Motor neuron (in vitro differentiated cells): ENCODE results near the gene MFN1. TPM values are rescaled to one million over a fixed set of nuclear protein-coding genes. Genes with fewer than 3 reads are reported as not detected.
A peak's percentile ranks its signal among the peaks of the same experiment; 100 is the strongest.

Experiments
- ATAC-seq, 8 experiments: fragments of 200-7000 bp; cut with Tn5 transposase; replicated peaks in 6 of 8; 2 replicates each; pipeline ENCODE4 v1.8.0; 2021; ENCODE audit warnings: mild to moderate bottlenecking in 8 of 8, moderate library complexity in 8 of 8
- H3K27ac ChIP-seq, 2 donors: fragments of 250-450 bp; sonication (Bioruptor Pico); 2 replicates each; pipeline ENCODE4 v1.9.0; 2021; ENCODE audit warnings: antibody characterized with exemption in 2 of 2, mild to moderate bottlenecking in 2 of 2, moderate library complexity in 1 of 2
- H3K4me1 ChIP-seq, 2 donors: fragments of 250-450 bp; sonication (Bioruptor Pico); replicated peaks in 1 of 2; 2 replicates each; pipeline ENCODE4 v1.6.1; 2021; ENCODE audit warnings: antibody characterized with exemption in 2 of 2, mild to moderate bottlenecking in 2 of 2, moderate library complexity in 1 of 2
- H3K4me3 ChIP-seq, 5 donors: fragments of 250-450 bp; sonication (Bioruptor Pico); 2 replicates each; pipeline ENCODE4 v1.9.0; 2021; ENCODE audit warnings: antibody characterized with exemption in 5 of 5, mild to moderate bottlenecking in 5 of 5, moderate library complexity in 4 of 5
- WGBS, 10 experiments: fragments of 450-650 bp; shearing (Covaris generic); methylation state at CpG; one replicate each; pipeline ENCODE4 v1.0.0; 2022; 5-methylcytosine and 5-hydroxymethylcytosine counted together
- in situ Hi-C, 9 experiments: fragments of 400-800 bp; cut with MboI; loops; one replicate each; pipeline ENCODE4 v1.15.0; 2021; ENCODE audit warnings: low sequenced_read_pairs in 9 of 9, low pct_unique_long_range_greater_than_20kb in 2 of 9; ENCODE audit not compliant: unreplicated experiment in 9 of 9
- total RNA-seq, 8 experiments: library from RNA; unstranded; fragments of 300-600 nt; gene quantifications; 2 replicates each; pipeline versions ENCODE4 v1.2.3 to v1.2.4, GENCODE V29; 2022

The MFN1 gene
- total RNA-seq, 8 experiments from 2014 or later = 19.2 to 44.2 (median 36.3) TPM

DNA sequence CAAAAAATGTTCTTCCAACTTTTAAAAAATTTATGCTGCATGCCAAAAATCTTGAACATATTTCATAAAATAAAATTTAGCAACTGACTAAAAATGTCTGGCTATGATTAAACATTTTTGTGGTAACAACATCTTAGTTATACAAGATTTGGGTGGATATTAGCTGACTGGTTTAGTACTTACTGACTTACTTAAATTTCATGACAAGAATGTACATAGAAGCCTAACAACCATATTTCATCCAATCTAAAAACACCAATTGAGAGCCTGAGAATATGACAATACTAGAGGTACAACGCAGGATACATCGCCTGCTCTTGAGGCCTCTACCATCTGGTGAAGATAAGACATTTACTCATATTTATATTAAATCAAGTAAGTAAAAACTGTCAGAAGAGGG is 69.2 kb downstream of the MFN1 start:
- in situ Hi-C loops = loop anchor here in 2 of 9 experiments (25.0 kb wide), 1 partner anchor 146 kb away; the partner anchor contains the start of gene ACTL6A (in 2 of the 2)
- WGBS, 10 experiments = 90 to 100% (median 100%) methylated on average over 1 to 2 of the region's 2 CpGs; no CpG with 5 or more reads in 2 of the 10 experiments
- ATAC-seq = no peak
- Histone ChIP-seq H3K4me1 (no peaks in the 10 kb centered on the region), H3K27ac (no peak overlapping the region), H3K4me3 (no peak overlapping the region)

DNA sequence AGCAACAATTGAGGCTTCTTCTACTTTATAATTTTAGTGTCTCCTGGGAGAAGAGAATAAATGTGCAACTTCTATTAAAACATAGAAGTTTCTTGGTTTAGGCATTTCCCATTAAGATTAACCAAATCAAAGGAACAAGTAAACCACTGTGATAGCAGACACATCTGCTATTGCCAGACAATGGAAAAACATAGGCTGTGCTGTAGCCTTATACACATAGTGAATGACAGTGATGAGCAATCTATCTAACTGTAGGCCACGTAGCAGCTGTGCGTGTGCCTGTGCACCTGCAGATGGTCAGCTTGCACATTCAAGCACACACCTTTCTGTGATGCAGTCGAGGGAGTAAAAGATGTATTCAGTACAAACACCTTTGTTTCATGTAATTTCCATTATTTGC is 71.1 kb downstream of the MFN1 start:
- in situ Hi-C loops = loop anchor here in 2 of 9 experiments (25.0 kb wide), 1 partner anchor 144 kb away; the partner anchor contains the start of gene ACTL6A (in 2 of the 2)
- 87 to 100% (median 96%) methylated on average over 1 to 3 of the region's 3 CpGs; no CpG with 5 or more reads in 1 of the 10 experiments for WGBS, 10 experiments
- ATAC-seq = no peak

GRCh38 chr3:179421500-179421899 is 74.0 kb downstream of the MFN1 start:
- no peak overlapping the region for H3K4me3 ChIP-seq
- no peaks in the 10 kb centered on the region for H3K4me1 ChIP-seq
- in situ Hi-C loops = loop anchor here in 2 of 9 experiments (25.0 kb wide), 1 partner anchor 141 kb away; the partner anchor contains the start of gene ACTL6A (in 2 of the 2)
- WGBS, 10 experiments = 21 to 88% (median 66%) methylated on average over 1 to 2 of the region's 2 CpGs; no CpG with 5 or more reads in 2 of the 10 experiments
- no peak overlapping the region for H3K27ac ChIP-seq
- peak in 4 of 8 experiments; percentile 41 to 79 (median 68) for ATAC-seq

More for the DNA sequence above, 71.1 kb downstream of the MFN1 start:
- H3K27ac ChIP-seq = no peak overlapping the region
- H3K4me1 ChIP-seq = no peaks in the 10 kb centered on the region
- no peak overlapping the region for H3K4me3 ChIP-seq

- WGBS, 10 experiments = 80 to 100% (median 100%) methylated on average over 1 to 2 of the region's 6 CpGs; no CpG with 5 or more reads in 3 of the 10 experiments
- ATAC-seq = no peak
- in situ Hi-C loops = loop anchor here in 2 of 9 experiments (25.0 kb wide), 2 partner anchors 112 to 137 kb away; partner anchors contain the start of gene ACTL6A (in 1 of the 2)
- no peaks in the 10 kb centered on the region for H3K4me1 ChIP-seq
- no peak overlapping the region for H3K4me3 ChIP-seq
- H3K27ac ChIP-seq = no peak overlapping the region
Observed at GRCh38 chr3:179425075-179425474, 77.6 kb downstream of the MFN1 start.

DNA sequence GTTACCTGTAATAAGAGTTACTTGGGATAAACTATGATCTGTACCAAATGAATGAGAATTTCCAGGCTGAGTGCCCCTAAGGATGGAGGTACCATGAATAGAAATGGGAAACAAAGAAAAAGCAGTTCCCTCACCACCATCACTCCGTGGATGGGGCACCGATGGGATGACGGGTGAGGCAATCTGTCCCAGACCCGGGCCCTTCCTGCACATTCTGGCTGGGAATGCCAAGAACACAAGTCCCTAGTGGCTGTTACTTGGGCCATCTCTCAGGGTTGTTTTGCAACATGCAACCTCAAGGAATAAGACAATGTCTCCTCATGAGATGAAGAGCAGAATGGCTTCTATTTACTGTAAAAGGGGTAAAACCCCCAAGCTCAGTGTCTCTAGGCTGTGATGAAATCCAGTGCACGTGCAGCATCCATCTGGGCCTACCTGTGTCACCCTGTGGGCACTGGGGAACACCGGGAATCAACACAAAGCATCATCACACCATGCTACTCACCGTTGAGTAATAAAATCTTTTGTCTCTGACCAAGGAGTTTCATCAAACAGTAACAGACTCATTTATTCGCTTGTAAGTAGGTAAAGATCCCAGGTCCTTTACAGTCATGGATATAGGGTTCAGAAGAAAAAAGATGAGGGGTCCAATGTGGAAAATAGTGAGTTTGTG is 81.5 kb downstream of the MFN1 start:
- in situ Hi-C loops = loop anchor here in 2 of 9 experiments (25.0 kb wide), 2 partner anchors 108 to 133 kb away; partner anchors contain the start of gene ACTL6A (in 1 of the 2)
- Histone ChIP-seq H3K27ac (no peak overlapping the region), H3K4me1 (peaks cover 0 to 7% of the 10 kb centered on the region in 2 donors), H3K4me3 (no peak overlapping the region)
- ATAC-seq = no peak
- WGBS, 10 experiments = 75 to 100% (median 96%) methylated on average over 1 to 6 of the region's 8 CpGs; no CpG with 5 or more reads in 1 of the 10 experiments

DNA sequence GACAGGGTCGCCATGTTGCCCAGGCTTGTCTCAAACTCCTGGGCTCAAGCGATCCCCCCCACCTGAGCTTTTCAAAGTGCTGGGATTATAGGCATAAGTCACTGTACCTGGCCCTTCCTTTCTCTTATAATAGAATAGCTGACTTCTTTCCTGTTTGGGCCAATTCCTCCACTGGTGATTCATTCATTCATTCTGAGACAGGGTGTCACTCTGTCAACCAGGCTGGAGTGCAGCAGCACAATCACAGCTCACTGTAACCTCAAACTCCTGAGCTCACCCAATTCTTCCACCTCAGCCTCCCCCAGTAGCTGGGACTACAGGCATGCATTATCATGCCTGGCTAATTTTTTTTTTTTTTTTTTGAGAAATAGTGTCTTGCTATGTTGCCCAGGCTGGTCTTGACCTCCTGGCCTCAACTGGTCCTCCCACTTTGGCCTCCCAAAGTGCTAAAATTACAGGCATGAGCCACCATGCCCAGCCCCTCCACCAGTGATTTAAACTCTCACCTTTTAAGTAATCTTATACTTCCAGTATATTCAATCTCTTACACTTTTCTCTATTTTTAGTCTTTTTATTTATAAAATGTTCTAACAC is 82.9 kb downstream of the MFN1 start:
- Histone ChIP-seq H3K4me3 (no peak overlapping the region), H3K4me1 (peaks cover 0 to 7% of the 10 kb centered on the region in 2 donors), H3K27ac (no peak overlapping the region)
- no peak for ATAC-seq
- in situ Hi-C loops = loop anchor here in 3 of 9 experiments (10.0 to 25.0 kb wide), 3 partner anchors 107 to 132 kb away; partner anchors contain the start of gene ACTL6A (in 1 of the 3)
- WGBS, 10 experiments = 100% methylated on average over 1 of the region's 2 CpGs; no CpG with 5 or more reads in 4 of the 10 experiments

- WGBS, 10 experiments = 33 to 100% (median 86%) methylated on average over 1 to 3 of the region's 3 CpGs; no CpG with 5 or more reads in 1 of the 10 experiments
- no peak overlapping the region for H3K4me3 ChIP-seq
- peaks cover 0 to 7% of the 10 kb centered on the region in 2 donors for H3K4me1 ChIP-seq
- ATAC-seq = peak in 1 of 8 experiments; percentile 87
- in situ Hi-C loops = loop anchor here in 3 of 9 experiments (10.0 to 25.0 kb wide), 3 partner anchors 105 to 130 kb away; partner anchors contain the start of gene ACTL6A (in 1 of the 3)
- no peak overlapping the region for H3K27ac ChIP-seq
Observed at GRCh38 chr3:179432021-179432420, 84.5 kb downstream of the MFN1 start.

GRCh38 chr3:179432451-179432850 is 84.9 kb downstream of the MFN1 start:
- ATAC-seq = no peak
- WGBS, 10 experiments = 67 to 100% (median 75%) methylated on average over 1 of the region's 1 CpG; no CpG with 5 or more reads in 3 of the 10 experiments
- Histone ChIP-seq H3K4me1 (peaks cover 0 to 7% of the 10 kb centered on the region in 2 donors), H3K4me3 (no peak overlapping the region), H3K27ac (no peak overlapping the region)
- in situ Hi-C loops = loop anchor here in 3 of 9 experiments (10.0 to 25.0 kb wide), 3 partner anchors 105 to 130 kb away; partner anchors contain the start of gene ACTL6A (in 1 of the 3)

DNA sequence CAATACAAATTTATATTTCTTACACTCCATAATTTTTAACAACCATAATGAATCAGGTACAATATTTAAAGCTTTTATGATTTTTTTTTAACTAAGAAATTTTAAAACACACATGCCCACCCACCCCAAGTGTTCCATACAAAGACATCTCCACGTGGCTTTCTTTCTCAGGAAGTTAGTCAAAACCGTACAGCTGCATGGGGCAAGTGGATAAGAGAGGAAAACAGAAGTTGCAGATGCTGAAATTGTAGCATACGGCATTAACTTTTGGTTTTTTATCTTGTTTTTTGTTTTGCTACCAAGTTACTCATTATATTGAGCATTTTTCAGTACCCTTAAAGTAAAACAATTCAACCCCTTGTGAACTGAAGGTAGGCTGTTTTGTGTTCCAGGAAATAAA is 89.0 kb downstream of the MFN1 start:
- Histone ChIP-seq H3K4me3 (no peak overlapping the region), H3K4me1 (peaks cover 0 to 7% of the 10 kb centered on the region in 2 donors), H3K27ac (no peak overlapping the region)
- 29 to 100% (median 82%) methylated on average over 1 to 3 of the region's 3 CpGs for WGBS, 10 experiments
- in situ Hi-C loops = loop anchor here in 3 of 9 experiments (10.0 to 25.0 kb wide), 3 partner anchors 101 to 126 kb away; partner anchors contain the start of gene ACTL6A (in 1 of the 3)
- ATAC-seq = no peak

- H3K27ac ChIP-seq = no peak overlapping the region
- 0 to 100% (median 65%) methylated on average over 1 to 5 of the region's 5 CpGs; no CpG with 5 or more reads in 2 of the 10 experiments for WGBS, 10 experiments
- ATAC-seq = no peak
- no peaks in the 10 kb centered on the region for H3K4me1 ChIP-seq
- in situ Hi-C loops = loop anchor here in 3 of 9 experiments (10.0 to 25.0 kb wide), 3 partner anchors 98 to 123 kb away; partner anchors contain the start of gene ACTL6A (in 1 of the 3)
- no peak overlapping the region for H3K4me3 ChIP-seq
Observed at GRCh38 chr3:179438841-179439240, 91.3 kb downstream of the MFN1 start.
